ENCODE data around the gene TUFT1. TPM values are rescaled to one million over a fixed set of nuclear protein-coding genes. Genes with fewer than 3 reads are reported as not detected.

Gene TUFT1
- total and polyA plus RNA-seq, 2 donors (not counting 1 experiment from before 2014, with no cell fraction given) = 0.82 to 2.2 TPM

DNA sequence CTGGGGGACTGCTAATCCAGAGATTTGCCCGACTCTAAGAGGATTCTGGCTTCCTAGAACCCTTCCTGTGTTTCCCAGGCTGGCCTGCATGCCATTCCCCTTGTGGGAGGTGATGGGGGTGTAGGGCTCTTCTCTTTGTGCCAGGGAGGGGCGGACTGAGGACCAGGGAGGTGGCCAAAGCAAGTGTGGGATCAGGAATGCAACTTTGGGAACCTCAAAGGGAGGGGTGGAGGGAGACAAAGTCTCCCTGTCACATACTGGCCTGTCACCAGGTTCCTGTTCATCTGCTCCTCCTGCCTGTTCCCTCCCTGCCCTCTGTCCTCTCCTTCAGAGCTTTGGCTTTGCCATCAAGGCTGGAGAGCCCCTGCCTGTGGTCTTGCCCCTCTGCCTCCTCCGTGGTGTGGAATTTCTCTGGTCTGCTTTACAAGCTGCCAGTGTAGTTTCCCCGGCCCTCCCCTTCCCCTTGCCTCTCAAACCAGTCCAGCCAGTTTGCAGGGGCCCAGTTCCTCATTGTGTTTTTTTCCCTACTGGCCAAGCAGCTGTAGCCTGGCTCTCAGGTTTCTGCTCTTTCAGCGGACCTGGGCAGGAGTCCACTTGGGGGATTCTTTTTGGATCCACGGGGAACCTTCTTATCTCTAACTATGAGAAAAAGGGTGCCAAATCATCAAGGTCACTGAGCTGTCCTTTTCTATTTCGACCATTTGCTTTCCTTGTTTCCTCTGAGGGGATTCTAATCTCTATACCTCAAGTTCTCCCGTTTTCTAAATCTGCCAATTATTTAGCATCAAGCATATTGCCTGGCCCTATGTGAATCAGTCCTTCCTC lies 27.1 kb upstream of the TUFT1 start:
- H3K4me1 Mint-ChIP-seq = peaks cover 15% of the 10 kb centered on the region
- Histone ChIP-seq H3K79me2 (ENCODE audit: control insufficient read depth, insufficient read depth, low read length) (no peaks in the 10 kb centered on the region), H3K27ac (ENCODE audit: low read length in 2 of 2) (no peak overlapping the region), H2AFZ (ENCODE audit: insufficient read depth, low read depth, low read length, poor library complexity, severe bottlenecking) (no peak overlapping the region), H3K4me2 (replicated peaks; ENCODE audit: low read depth, low read length, poor library complexity, severe bottlenecking) (no peak overlapping the region), H3K9me3 (ENCODE audit: control extremely low read depth in 1 of 3, control insufficient read depth in 2 of 3, insufficient read depth in 1 of 3, low read length in 2 of 3) (no peaks in the 10 kb centered on the region), H3K4me3 (ENCODE audit: control extremely low read depth in 1 of 5, extremely low read depth in 1 of 5, insufficient read depth in 1 of 5, low read depth in 2 of 5, low read length in 4 of 5) (no peak overlapping the region), H3K27me3 (replicated peaks in 1 of 4; ENCODE audit: control extremely low read depth in 1 of 4, control insufficient read depth in 3 of 4, insufficient read depth in 4 of 4, low read length in 3 of 4) (peaks cover 0 to 12% (median 2%) of the 10 kb centered on the region in 4 experiments), H3K4me1 (ENCODE audit: control insufficient read depth in 2 of 2, insufficient read depth in 2 of 2, low read length in 2 of 2) (peaks cover 16 to 23% of the 10 kb centered on the region in 2 donors), H4K20me1 (ENCODE audit: control insufficient read depth, insufficient read depth, low read length, poor library complexity, severe bottlenecking) (no peaks in the 10 kb centered on the region), H3K36me3 (replicated peaks in 1 of 2; ENCODE audit: control extremely low read depth in 1 of 2, control insufficient read depth in 1 of 2, extremely low read depth in 1 of 2, insufficient read depth in 2 of 2, low read length in 1 of 2) (no peaks in the 10 kb centered on the region), H3K9ac (ENCODE audit: low read length) (no peak overlapping the region)
- POLR2A ChIA-PET = no interaction called here
- H3K9me3 Mint-ChIP-seq (ENCODE audit: insufficient read depth) = no peaks in the 10 kb centered on the region
- H3K27me3 Mint-ChIP-seq = no peaks in the 10 kb centered on the region
- CTCF ChIA-PET = no interaction called here
- no peak for TF ChIP-seq CTCF (IDR thresholded peaks at IDR 0.05)
- TF ChIP-seq EZH2 (IDR thresholded peaks at IDR 0.05; ENCODE audit: borderline replicate concordance, insufficient read depth, low read depth, low read length, poor library complexity, severe bottlenecking) = no peak
- peak overlapping the region; percentile 6 for H3K27ac Mint-ChIP-seq
- 66% methylated on average over 7 of the region's 8 CpGs for WGBS (ENCODE audit: insufficient coverage)
- DNase-seq (no peak), ATAC-seq (ENCODE audit: low read depth) (no peak)
- intact Hi-C loops (cut with micrococcal nuclease) = no loop called here
- peak overlapping the region; percentile 33 for H3K4me3 Mint-ChIP-seq

DNA sequence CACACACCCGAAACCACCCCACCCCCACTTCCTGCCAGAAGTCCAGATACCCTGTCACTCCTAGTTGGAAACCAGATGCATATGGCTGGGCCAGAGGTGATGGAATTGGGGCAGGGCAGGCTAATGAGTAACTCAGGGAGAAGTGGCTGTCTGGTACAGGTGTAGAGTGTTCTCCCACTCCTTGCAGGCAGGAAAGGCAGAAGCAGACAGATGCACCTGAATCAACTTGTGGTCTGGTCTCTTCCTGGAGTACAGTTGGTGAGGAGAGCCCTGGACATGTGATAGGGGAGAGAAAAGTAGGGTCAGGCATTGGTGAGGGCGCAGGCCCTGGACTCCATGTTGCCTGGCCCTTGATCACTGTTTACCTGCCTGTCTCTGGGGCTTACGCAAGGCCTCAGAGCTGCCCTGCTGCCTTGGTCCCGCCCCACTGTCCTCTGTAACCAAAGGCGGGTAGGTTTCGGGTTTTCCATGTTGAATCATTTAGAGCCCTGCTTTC lies 26.4 kb upstream of the TUFT1 start:
- intact Hi-C loops (cut with micrococcal nuclease) = no loop called here
- Mint-ChIP-seq H3K27me3 (no peaks in the 10 kb centered on the region), H3K9me3 (ENCODE audit: insufficient read depth) (no peaks in the 10 kb centered on the region), H3K27ac (no peak overlapping the region), H3K4me1 (peaks cover 15% of the 10 kb centered on the region), H3K4me3 (peak overlapping the region; percentile 33)
- Histone ChIP-seq H3K36me3 (replicated peaks in 1 of 2; ENCODE audit: control extremely low read depth in 1 of 2, control insufficient read depth in 1 of 2, extremely low read depth in 1 of 2, insufficient read depth in 2 of 2, low read length in 1 of 2) (no peaks in the 10 kb centered on the region), H3K27ac (ENCODE audit: low read length in 2 of 2) (no peak overlapping the region), H2AFZ (ENCODE audit: insufficient read depth, low read depth, low read length, poor library complexity, severe bottlenecking) (no peak overlapping the region), H3K4me3 (ENCODE audit: control extremely low read depth in 1 of 5, extremely low read depth in 1 of 5, insufficient read depth in 1 of 5, low read depth in 2 of 5, low read length in 4 of 5) (no peak overlapping the region), H3K27me3 (replicated peaks in 1 of 4; ENCODE audit: control extremely low read depth in 1 of 4, control insufficient read depth in 3 of 4, insufficient read depth in 4 of 4, low read length in 3 of 4) (peaks cover 0 to 12% (median 2%) of the 10 kb centered on the region in 4 experiments), H3K4me2 (replicated peaks; ENCODE audit: low read depth, low read length, poor library complexity, severe bottlenecking) (no peak overlapping the region), H3K4me1 (ENCODE audit: control insufficient read depth in 2 of 2, insufficient read depth in 2 of 2, low read length in 2 of 2) (peaks cover 16 to 23% of the 10 kb centered on the region in 2 donors), H3K79me2 (ENCODE audit: control insufficient read depth, insufficient read depth, low read length) (no peaks in the 10 kb centered on the region), H4K20me1 (ENCODE audit: control insufficient read depth, insufficient read depth, low read length, poor library complexity, severe bottlenecking) (no peaks in the 10 kb centered on the region), H3K9ac (ENCODE audit: low read length) (no peak overlapping the region), H3K9me3 (ENCODE audit: control extremely low read depth in 1 of 3, control insufficient read depth in 2 of 3, insufficient read depth in 1 of 3, low read length in 2 of 3) (no peaks in the 10 kb centered on the region)
- POLR2A ChIA-PET = no interaction called here
- WGBS (ENCODE audit: insufficient coverage) = 97% methylated on average over 3 of the region's 6 CpGs
- DNase-seq (no peak), ATAC-seq (ENCODE audit: low read depth) (no peak)
- CTCF ChIA-PET = no interaction called here
- TF ChIP-seq CTCF (IDR thresholded peaks at IDR 0.05) (no peak), EZH2 (IDR thresholded peaks at IDR 0.05; ENCODE audit: borderline replicate concordance, insufficient read depth, low read depth, low read length, poor library complexity, severe bottlenecking) (no peak)

All from B cell (primary cell).